ENCODE measurements around the gene BEGAIN. TPM values are rescaled to one million over a fixed set of nuclear protein-coding genes. Genes with fewer than 3 reads are reported as not detected.

Gene BEGAIN
- total RNA-seq, 2 experiments from 2014 or later = 0.76 TPM; not detected in 1

- no peaks in the 10 kb centered on the region for H3K79me2 ChIP-seq (ENCODE audit: insufficient read depth, low read depth, low read length)
- H3K4me1 ChIP-seq (ENCODE audit: insufficient read depth, low read length, poor library complexity, severe bottlenecking) = no peaks in the 10 kb centered on the region
- no peaks in the 10 kb centered on the region for H3K9me2 ChIP-seq (ENCODE audit: insufficient read depth, low read length)
- H3K9me3 ChIP-seq (ENCODE audit: low read length) = no peaks in the 10 kb centered on the region
- TF ChIP-seq EZH2phosphoT487 (IDR thresholded peaks at IDR 0.05; ENCODE audit: borderline replicate concordance, low read depth, low read length) = no peak
- TF ChIP-seq CTCF (conservative IDR thresholded peaks at IDR 0.05; ENCODE audit: low read length) = no peak
- no peak overlapping the region for H3K4me2 ChIP-seq (ENCODE audit: low read length)
- intact Hi-C loops (cut with micrococcal nuclease; ENCODE audit: unreplicated experiment) = no loop called here
- no peaks in the 10 kb centered on the region for H4K20me1 ChIP-seq (ENCODE audit: insufficient read depth, low read length)
- no peaks in the 10 kb centered on the region for H3K36me3 ChIP-seq (ENCODE audit: insufficient read depth, low read length)
- H3K27ac ChIP-seq (ENCODE audit: low read depth, low read length, poor library complexity, severe bottlenecking) = no peak overlapping the region
- DNase-seq (ENCODE audit: low spot score) = no peak
- BruUV-seq (replicated peaks) = no TSS peak
- H2AFZ ChIP-seq (ENCODE audit: low read length) = no peak overlapping the region
- POLR2A ChIA-PET = no interaction called here
- H3K4me3 ChIP-seq (ENCODE audit: low read depth, low read length, poor library complexity, severe bottlenecking) = no peak overlapping the region
- CTCF ChIA-PET (ENCODE audit: unreplicated experiment) = no interaction called here
These were observed 20.6 kb downstream of the BEGAIN start for GRCh38 chr14:100566586-100566985.

- intact Hi-C loops (cut with micrococcal nuclease; ENCODE audit: unreplicated experiment) = no loop called here
These were observed 21.1 kb downstream of the BEGAIN start for GRCh38 chr14:100566119-100566518.

GRCh38 chr14:100565650-100566049 lies 21.6 kb downstream of the BEGAIN start:
- Histone ChIP-seq H3K36me3 (ENCODE audit: insufficient read depth, low read length) (no peaks in the 10 kb centered on the region), H3K4me1 (ENCODE audit: insufficient read depth, low read length, poor library complexity, severe bottlenecking) (no peaks in the 10 kb centered on the region), H2AFZ (ENCODE audit: low read length) (no peak overlapping the region), H3K4me3 (ENCODE audit: low read depth, low read length, poor library complexity, severe bottlenecking) (no peak overlapping the region), H3K27ac (ENCODE audit: low read depth, low read length, poor library complexity, severe bottlenecking) (no peak overlapping the region), H3K79me2 (ENCODE audit: insufficient read depth, low read depth, low read length) (no peaks in the 10 kb centered on the region), H3K9me3 (ENCODE audit: low read length) (no peaks in the 10 kb centered on the region), H3K9me2 (ENCODE audit: insufficient read depth, low read length) (no peaks in the 10 kb centered on the region), H4K20me1 (ENCODE audit: insufficient read depth, low read length) (no peaks in the 10 kb centered on the region), H3K4me2 (ENCODE audit: low read length) (no peak overlapping the region)
- no peak for DNase-seq (ENCODE audit: low spot score)
- BruUV-seq (replicated peaks) = no TSS peak
- no peak for TF ChIP-seq CTCF (conservative IDR thresholded peaks at IDR 0.05; ENCODE audit: low read length)
- intact Hi-C loops (cut with micrococcal nuclease; ENCODE audit: unreplicated experiment) = no loop called here
- ChIA-PET CTCF (ENCODE audit: unreplicated experiment) (no interaction called here), POLR2A (no interaction called here)

More at GRCh38 chr14:100566119-100566518, 21.1 kb downstream of the BEGAIN start:
- Histone ChIP-seq H4K20me1 (ENCODE audit: insufficient read depth, low read length) (no peaks in the 10 kb centered on the region), H3K36me3 (ENCODE audit: insufficient read depth, low read length) (no peaks in the 10 kb centered on the region), H3K4me3 (ENCODE audit: low read depth, low read length, poor library complexity, severe bottlenecking) (no peak overlapping the region), H3K9me2 (ENCODE audit: insufficient read depth, low read length) (no peaks in the 10 kb centered on the region), H3K9me3 (ENCODE audit: low read length) (no peaks in the 10 kb centered on the region), H3K4me1 (ENCODE audit: insufficient read depth, low read length, poor library complexity, severe bottlenecking) (no peaks in the 10 kb centered on the region), H3K4me2 (ENCODE audit: low read length) (no peak overlapping the region), H2AFZ (ENCODE audit: low read length) (no peak overlapping the region), H3K27ac (ENCODE audit: low read depth, low read length, poor library complexity, severe bottlenecking) (no peak overlapping the region), H3K79me2 (ENCODE audit: insufficient read depth, low read depth, low read length) (no peaks in the 10 kb centered on the region)
- no peak for DNase-seq (ENCODE audit: low spot score)
- ChIA-PET CTCF (ENCODE audit: unreplicated experiment) (no interaction called here), POLR2A (no interaction called here)
- BruUV-seq (replicated peaks) = no TSS peak
- no peak for TF ChIP-seq EZH2phosphoT487 (IDR thresholded peaks at IDR 0.05; ENCODE audit: borderline replicate concordance, low read depth, low read length)
- no peak for TF ChIP-seq CTCF (conservative IDR thresholded peaks at IDR 0.05; ENCODE audit: low read length)
